Neural progenitor cell (in vitro differentiated cells): Measurements from ENCODE around the gene TACR1.

Source experiments
- EZH2phosphoT487 ChIP-seq: fragments of 200-600 bp; sonication (generic); IDR thresholded peaks from 2 replicates; pipeline ENCODE4 v1.6.1; 2017; ENCODE audit warnings: antibody characterized with exemption
- TF ChIP-seq, protein P1 (sequence below): fragments of 200-600 bp; sonication (generic); IDR thresholded peaks from 2 replicates; pipeline ENCODE4 v1.5.1; 2017; ENCODE audit warnings: antibody characterized with exemption, mild to moderate bottlenecking

GRCh38 chr2:75055142-75055819 lies 144.0 kb downstream of the TACR1 start:
- TF ChIP-seq, protein P1, sequence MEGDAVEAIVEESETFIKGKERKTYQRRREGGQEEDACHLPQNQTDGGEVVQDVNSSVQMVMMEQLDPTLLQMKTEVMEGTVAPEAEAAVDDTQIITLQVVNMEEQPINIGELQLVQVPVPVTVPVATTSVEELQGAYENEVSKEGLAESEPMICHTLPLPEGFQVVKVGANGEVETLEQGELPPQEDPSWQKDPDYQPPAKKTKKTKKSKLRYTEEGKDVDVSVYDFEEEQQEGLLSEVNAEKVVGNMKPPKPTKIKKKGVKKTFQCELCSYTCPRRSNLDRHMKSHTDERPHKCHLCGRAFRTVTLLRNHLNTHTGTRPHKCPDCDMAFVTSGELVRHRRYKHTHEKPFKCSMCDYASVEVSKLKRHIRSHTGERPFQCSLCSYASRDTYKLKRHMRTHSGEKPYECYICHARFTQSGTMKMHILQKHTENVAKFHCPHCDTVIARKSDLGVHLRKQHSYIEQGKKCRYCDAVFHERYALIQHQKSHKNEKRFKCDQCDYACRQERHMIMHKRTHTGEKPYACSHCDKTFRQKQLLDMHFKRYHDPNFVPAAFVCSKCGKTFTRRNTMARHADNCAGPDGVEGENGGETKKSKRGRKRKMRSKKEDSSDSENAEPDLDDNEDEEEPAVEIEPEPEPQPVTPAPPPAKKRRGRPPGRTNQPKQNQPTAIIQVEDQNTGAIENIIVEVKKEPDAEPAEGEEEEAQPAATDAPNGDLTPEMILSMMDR: no peak
- no peak for TF ChIP-seq EZH2phosphoT487
